ENCODE data around the gene TLCD3A.
"Not testable (repeated sequence)": the region's sequence is repeated elsewhere in the genome, so short reads cannot be mapped to it uniquely, and the experiment has no call there.

The TLCD3A gene

GRCh38 chr17:708132-708531, 24.3 kb upstream of the TLCD3A start:
- no peak for DNase-seq

- no peak for DNase-seq
Measured at GRCh38 chr17:718075-718474, 14.3 kb upstream of the TLCD3A start.

GRCh38 chr17:720706-721539, 11.5 kb upstream of the TLCD3A start:
- DNase-seq = no peak

GRCh38 chr17:721540-721937, 10.9 kb upstream of the TLCD3A start:
- DNase-seq = no peak

GRCh38 chr17:725084-725483, 7.3 kb upstream of the TLCD3A start:
- no peak for DNase-seq

GRCh38 chr17:725746-726145, 6.7 kb upstream of the TLCD3A start:
- DNase-seq = no peak

- no peak for DNase-seq
Measured at GRCh38 chr17:726271-726919, 6.0 kb upstream of the TLCD3A start.

GRCh38 chr17:728911-729310, 3.5 kb upstream of the TLCD3A start:
- no peak for DNase-seq

- DNase-seq = no peak
Measured at GRCh38 chr17:731644-732066, 741 bp upstream of the TLCD3A start.

- peak in 1 of 2 donors; percentile 27 for DNase-seq
Measured at GRCh38 chr17:732902-733720, 715 bp downstream of the TLCD3A start.

- DNase-seq = no peak
Measured at GRCh38 chr17:733743-734142, 1.3 kb downstream of the TLCD3A start.

GRCh38 chr17:737561-738113, 5.2 kb downstream of the TLCD3A start:
- no peak for DNase-seq

GRCh38 chr17:740240-741017, 8.0 kb downstream of the TLCD3A start:
- peak; percentile 95 to 97 for DNase-seq

- peak in 1 of 2 donors; percentile 22 for DNase-seq
Measured at GRCh38 chr17:742147-742793, 9.9 kb downstream of the TLCD3A start.

GRCh38 chr17:743139-743538, 10.7 kb downstream of the TLCD3A start:
- DNase-seq = no peak

- no peak for DNase-seq
Measured at GRCh38 chr17:744937-745336, 12.5 kb downstream of the TLCD3A start.

- DNase-seq = no peak
Measured at GRCh38 chr17:745406-745805, 13.0 kb downstream of the TLCD3A start.

GRCh38 chr17:746181-746580, 13.8 kb downstream of the TLCD3A start:
- no peak for DNase-seq

- no peak for DNase-seq
Measured at GRCh38 chr17:746783-747629, 14.6 kb downstream of the TLCD3A start.

- DNase-seq = not testable (repeated sequence)
Measured at GRCh38 chr17:748604-749003, 16.2 kb downstream of the TLCD3A start.

GRCh38 chr17:749359-749758, 17.0 kb downstream of the TLCD3A start:
- not testable (repeated sequence) for DNase-seq

Measured in inflammatory macrophage treated with lipopolysaccharide for 1 hour (primary cell).